HG03354 (cell line): ENCODE measurements around the gene CPNE7.
"Not testable (repeated sequence)": the region's sequence is repeated elsewhere in the genome, so short reads cannot be mapped to it uniquely, and the experiment has no call there.

Experiments used
- ATAC-seq: cut with Tn5 transposase; IDR thresholded peaks from one replicate; pipeline ENCODE4 v1.9.1; 2021; ENCODE audit warnings: mild to moderate bottlenecking; ENCODE audit not compliant: unreplicated experiment, poor library complexity, severe bottlenecking

Gene CPNE7

DNA sequence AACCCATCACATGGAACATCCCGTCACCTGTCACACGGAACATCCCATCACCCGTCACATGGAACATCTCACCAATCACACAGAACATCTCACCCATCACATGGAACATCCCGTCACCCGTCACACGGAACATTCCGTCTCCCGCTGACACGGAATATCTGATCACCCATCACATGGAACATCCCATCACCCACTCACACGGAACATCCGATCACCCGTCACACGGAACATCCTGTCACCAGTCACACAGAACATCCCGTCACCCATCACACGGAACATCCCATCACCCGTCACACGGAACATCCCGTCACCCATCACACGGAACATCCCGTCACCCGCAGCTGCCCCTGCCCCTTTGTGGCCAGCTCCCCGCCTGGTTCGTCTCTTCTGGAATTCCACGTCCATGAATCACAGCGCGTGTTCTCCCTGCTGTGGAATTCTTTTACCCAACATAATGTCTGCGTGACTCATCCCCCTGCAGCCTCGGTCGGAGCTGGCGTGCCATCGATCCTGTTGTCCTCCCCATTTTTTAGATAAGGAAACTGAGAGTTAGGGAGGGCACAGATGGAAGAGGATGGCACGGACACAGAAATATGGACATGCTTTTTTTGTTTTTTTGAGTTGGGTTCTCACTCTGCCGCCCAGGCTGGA, 5.6 kb downstream of the CPNE7 start:
- no peak for ATAC-seq

DNA sequence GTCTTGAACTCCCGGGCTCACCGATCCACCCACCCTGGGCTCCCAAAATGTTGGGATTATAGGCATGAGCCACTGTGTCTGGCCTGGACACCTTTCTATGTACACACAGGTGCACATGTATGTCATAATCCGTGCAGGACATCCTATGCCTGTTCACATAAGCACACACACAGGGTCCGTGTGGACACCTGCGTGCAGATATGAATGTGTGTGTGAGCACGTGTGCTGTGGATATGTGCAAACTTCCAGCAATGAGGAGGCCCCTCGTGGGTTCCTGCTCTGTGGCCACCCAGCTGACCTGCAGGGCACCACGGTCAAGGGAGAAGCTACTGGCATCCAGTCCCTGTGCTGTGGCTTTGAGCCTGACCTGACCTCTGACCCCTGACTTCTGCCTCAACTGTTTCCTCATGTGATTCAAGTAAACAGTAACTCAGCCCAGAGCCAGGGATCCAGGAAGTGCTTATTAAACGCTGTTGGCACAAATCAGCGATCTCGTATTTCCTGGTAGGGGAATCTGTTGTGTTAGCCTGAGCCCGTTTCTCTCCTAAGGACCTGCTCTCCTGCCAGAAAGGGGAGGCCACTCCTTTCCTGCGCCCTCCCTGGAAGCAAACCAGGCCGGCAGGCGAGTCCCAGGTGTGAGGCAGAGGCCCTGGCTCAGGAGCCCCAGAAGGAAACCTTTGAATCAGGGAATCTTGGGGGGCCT, 6.5 kb downstream of the CPNE7 start:
- ATAC-seq, result no peak

DNA sequence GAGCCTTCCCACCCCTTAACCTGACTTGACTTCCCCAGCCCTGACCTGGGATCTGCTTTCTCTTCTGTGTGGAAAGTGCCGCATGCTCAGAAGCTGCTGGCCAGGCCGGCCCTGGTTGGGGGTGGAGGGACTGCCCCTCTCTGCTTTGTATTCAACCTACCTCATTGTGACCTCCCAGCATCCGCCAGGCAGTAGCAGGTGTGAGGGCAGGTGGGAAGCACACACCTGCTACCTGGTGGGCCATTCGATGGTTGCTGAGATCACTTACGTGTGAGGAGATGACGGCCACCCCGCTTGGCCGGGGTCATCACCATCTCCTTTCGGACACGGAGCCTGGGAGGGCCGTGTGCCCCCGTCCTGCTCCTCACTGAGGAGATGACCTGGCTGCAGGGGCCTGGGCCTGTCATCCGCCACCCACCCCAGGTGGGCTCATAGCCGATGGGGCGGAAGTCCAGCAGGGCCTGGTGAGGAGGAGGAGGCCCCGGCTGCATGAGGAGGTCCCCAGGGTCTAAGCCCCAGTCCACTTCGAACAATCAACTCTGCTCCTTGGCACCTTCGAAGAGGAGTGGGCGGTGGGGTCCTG, 7.1 kb downstream of the CPNE7 start:
- ATAC-seq, result no peak

DNA sequence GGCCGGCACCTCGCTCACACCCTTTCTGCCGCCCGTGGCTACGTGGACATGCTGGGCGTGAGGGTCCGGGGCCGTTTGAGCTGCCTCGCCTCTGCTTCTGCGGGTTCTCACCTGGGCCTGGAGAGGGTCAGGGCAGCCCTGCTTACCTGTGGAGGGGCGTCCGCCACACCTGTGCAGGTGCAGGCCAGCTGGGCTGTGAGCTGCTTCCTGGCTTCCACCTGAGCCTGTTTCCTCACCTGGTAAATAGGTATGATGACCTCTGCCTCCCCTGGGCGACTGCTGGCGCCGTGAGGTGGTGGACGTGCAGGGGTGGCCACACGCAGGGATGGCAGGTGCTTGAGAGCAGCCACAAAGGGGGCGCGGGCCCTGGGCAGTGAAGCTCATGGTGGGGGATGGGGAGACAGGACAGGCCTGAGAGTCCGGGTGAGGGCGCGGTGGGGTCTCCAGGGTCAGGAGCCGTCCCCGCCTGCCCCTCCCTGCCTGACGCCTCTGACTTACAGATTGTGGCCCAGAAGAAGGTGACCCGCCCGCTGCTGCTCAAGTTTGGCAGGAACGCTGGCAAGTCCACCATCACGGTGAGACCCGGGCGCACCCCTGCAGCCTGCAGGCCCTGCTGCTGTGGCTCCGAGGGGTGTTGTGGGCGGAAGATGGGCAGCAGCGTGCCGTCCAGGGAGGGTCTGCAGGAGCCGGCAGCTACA, 7.8 kb downstream of the CPNE7 start:
- ATAC-seq, result no peak

DNA sequence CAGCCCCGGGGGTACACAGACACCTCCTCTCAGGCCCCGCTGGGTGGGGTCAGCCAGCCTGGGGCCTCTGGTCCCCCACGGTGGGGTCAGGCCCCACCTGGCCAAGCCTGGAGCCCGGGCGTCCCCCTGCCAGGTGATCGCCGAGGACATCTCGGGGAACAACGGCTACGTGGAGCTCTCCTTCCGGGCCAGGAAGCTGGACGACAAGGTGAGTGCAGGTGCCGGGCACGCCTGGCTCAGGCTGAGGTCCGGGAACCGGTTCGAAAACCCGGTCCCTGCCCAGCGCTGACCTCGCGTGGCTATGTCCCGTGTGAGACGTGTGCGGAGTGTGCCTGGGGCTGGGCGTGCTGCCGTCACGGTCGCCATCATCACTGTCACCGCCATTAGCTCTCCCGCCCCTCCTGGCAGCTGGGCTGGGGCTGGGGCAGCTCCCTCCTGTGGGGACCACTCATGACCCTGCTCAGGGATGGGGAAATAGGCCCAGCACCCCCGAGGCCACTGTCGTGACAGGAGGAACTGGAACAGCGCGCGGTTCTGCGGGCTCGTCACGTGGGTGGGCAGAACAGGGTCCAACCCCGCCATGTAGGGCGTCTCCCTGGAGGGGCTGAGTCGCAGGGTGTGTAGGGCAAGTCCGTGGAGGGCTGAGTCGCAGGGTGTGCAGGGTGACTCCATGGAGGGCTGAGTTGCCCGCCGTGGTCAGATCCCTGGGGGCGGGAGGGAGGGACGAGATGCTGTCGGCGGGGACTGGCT, 8.5 kb downstream of the CPNE7 start:
- ATAC-seq, result no peak

DNA sequence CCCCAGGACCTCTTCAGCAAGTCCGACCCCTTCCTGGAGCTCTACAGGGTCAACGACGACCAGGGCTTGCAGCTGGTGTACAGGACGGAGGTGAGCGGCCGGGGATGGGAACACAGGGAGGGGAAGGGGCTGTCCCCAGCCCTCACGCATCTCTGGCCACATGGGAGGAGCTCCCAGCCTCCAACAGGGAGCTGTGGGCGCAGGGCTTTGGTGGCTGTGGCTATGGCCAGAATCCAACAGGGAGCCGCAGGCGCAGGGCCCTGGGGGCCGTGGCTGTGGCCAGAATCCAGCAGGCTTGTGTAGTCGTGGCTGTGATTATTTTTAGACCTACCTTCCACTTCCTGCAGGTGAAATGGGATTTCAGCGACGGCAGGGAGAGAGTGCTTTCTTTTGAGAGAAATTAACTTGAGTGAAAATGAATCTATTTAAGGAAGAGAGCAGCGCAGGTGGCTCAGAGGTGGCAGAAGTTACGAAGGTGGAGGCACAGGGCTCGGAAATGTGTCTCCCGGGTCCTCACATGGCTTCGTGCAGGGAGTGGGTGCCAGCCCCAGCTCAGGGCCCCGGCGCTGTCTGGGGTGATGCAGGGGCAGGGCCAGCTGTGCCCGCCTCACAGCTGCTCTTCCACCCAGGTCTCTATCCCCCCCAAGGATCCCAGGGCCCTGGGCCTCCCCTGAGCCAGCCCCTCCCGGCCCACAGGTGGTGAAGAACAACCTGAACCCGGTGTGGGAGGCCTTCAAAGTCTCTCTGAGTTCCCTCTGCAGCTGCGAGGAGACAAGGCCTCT, 9.4 kb downstream of the CPNE7 start:
- no peak for ATAC-seq

DNA sequence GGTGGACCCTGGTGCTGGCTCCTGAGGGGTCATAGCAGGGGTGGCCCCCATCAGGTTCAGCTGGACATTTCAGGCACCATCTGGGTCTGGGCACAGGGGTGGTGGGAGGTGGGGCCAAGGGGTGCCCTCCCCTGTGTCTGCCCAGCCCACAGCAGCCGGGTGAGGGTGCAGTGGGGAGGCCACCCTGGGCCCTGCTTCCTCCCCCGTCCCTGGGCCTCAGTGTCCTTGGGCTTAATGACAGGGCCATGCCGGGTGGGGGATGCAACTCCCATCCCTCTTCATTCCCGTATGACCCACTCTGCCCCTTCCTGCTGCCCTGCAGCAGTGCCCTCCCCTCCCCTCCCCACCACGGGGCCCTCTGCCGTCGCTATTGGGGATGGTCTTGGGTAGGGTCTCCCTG, 10.7 kb downstream of the CPNE7 start:
- ATAC-seq, result no peak

DNA sequence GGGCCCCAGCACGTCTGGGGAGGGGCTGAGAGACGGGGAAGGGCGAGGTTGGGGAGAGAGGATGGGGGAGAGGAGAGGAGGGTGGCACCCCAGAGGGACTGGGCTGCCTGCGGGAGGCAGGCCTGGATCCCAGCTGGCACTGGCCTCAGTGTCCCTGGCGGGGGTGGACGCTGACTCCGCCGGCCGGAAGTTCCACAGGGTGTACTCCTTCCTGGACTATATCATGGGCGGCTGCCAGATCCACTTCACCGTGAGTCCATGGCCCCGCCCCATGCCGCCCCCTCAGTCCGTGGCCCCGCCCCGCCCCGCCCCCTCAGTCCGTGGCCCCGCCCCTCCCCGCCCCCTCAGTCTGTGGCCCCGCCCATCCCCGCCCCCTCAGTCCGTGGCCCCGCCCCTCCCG, 11.3 kb downstream of the CPNE7 start:
- no peak for ATAC-seq

DNA sequence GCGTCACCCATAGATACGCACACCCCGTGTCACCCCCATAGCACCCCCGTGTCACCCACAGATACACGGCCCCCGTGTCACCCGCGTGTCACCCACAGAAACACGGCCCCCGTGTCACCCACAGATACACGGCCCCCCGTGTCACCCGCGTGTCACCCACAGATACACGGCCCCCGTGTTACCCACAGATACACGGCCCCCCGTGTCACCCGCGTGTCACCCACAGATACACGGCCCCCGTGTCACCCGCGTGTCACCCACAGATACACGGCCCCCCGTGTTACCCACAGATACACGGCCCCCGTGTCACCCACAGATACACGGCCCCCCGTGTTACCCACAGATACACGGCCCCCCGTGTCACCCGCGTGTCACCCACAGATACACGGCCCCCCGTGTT, 12.1 kb downstream of the CPNE7 start:
- not testable (repeated sequence) for ATAC-seq

DNA sequence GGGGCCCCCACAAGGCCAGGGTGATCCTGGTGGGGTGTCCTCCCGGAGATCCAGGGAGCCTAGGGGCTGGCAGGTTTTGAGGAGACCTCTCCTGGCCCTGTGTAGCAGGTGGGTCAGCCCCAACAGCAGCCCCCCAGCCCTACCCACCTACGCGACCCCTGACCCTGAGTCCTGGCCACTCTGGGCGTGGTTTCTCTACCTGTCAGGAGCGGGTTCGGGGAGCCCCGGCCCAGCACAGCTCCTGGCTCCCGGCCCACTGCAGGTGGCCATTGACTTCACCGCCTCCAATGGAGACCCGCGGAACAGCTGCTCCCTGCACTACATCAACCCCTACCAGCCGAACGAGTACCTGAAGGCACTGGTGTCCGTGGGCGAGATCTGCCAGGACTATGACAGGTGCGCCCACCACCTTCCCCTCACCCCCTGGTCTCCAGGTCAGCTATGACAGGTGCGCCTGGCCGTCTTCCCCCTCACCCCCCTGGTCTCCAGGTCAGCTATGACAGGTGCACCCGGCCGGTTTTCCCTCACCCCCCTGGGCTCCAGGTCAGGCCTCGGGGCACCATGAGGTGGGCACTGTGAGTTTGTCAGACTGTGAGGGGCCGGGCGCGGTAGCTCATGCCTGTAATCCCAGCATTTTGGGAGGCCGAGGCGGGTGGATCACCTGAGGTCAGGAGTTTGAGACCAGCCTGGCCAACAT, 13.0 kb downstream of the CPNE7 start:
- no peak for ATAC-seq

DNA sequence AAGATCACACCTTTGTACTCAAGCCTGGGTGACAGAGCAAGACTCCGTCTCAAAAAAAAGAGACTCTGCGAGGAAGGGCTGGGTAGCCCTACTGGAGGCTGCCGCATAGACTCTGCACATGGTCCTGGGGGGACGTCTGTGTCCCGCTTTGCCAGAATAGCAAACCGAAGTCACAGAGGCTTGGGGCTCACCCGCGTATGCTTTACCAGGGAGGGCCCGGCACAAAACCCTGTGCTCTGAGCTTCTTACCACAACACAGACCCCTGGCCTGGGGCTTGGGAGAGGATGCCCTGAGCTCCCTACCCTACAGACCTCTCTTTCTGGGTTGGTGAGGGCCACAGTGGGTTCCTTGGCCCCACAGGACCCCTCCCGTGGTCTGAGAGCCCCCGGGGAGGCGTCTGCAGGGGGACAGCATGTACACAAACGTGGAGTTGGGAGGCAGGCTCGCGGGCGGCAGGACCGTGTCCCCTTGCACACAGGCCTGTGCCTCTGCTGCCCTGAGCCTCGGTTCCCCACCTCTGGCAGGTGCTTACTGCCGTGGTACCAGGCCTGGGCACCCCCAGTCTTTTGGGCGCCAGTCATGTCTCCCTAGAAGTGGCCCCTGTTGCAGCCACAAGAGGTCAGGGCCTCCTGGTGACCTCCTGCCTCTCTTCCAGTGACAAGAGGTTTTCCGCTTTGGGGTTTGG, 13.8 kb downstream of the CPNE7 start:
- no peak for ATAC-seq

DNA sequence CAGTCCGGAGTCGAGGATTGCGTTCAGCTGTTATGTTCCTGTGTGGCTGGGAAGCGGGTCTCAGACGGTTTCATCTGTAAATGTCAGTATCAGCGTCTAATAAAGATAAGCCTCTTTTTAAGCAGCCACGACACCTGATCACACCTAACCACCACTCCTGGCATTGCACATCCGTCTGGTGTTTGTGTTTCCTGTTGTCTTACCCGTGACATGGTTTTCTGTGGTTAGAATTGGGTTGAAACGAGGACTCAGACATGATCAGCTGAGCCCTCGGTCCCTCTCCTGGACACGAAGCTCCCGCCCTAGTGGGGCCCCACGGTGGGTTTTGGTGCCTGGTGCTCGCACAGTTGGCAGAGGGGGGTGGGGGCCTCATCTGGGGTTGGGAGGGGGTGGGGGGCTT, 18.3 kb downstream of the CPNE7 start:
- ATAC-seq, result no peak

DNA sequence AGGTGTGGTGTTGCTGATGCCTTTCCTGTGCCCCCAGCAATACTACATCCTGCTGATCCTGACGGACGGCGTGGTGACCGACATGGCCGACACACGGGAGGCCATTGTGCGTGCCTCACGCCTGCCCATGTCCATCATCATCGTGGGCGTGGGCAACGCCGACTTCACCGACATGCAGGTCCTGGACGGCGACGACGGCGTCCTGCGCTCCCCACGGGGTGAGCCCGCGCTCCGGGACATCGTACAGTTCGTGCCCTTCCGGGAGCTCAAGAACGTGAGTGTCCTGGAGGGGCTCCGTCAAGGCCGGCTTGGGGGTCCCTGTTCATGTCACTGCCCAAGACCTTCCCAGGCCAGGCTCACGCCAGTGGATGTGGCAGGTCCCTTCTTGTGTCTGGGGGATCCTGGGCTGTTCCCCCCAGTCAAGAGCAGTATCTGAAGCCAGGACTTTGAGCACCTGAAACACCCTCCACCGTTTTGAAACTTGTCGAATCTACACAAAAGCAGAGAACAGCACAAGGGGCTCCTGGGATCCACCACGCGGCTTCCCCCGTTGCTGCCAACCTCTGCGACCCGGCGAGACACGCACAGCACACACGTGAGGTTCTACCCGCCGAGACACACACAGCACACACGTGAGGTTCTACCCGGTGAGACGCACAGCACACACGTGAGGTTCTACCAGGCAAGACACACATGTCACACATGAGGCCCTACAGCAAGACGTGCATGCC, 19.9 kb downstream of the CPNE7 start:
- no peak for ATAC-seq

DNA sequence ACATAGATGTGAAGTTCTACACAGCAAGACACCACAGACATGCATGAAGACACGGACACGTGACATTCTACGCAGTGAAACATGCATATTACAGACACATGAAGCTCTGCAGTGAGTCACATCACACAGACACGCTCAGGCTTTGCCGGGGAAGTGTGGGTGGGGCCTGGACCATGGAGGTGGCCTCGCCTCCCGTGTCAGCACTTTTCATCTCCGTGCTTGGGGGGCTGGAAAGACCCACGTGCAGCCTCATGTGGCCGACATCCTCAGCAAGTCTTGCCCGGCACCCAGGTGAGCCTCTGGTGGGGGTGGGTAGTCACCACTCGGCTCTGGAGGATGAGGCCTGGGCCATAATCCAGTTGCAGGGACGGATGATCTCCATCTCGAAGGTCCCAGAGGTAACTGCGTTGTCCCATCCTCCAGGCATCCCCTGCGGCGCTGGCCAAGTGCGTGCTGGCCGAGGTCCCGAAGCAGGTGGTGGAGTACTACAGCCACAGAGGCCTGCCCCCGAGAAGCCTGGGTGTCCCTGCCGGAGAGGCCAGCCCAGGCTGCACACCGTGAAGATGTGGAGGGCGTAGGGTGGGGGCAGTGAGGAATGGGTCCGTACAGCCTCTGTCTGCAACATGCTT, 20.6 kb downstream of the CPNE7 start:
- ATAC-seq, result no peak

DNA sequence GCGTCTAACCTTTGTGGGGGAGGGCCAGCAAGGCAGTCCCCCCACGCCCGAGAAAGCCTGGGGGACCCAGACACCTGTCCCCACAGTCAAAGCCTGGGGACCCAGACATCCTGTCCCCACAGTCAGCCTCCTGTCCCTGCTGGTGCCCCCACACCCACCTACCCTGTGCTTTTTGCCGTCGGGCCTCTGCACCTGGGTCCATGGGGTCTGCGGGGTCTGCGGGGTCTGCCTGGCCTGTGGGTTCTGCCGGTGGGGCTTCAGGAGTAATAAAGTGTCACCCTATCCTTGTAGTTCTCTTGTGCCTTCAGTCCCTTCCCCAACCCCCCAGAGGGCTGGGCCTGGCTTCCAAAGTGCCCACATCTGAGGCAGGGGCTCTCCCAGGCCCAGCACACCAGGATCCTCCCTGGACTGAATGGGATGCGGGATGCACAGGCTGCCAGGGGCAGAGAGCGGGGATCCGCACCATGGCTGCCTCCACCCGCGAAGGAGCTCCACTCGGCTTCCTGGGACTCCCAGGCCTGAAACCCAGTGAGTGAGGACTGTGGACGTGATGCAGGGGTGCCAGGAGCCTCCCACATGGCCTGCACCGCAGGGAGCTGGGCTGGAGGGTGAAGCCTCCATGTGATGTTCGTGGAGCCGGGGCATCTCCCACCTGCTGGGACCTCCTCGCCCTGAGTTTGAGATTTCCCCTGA, 21.5 kb downstream of the CPNE7 start:
- ATAC-seq, result no peak

DNA sequence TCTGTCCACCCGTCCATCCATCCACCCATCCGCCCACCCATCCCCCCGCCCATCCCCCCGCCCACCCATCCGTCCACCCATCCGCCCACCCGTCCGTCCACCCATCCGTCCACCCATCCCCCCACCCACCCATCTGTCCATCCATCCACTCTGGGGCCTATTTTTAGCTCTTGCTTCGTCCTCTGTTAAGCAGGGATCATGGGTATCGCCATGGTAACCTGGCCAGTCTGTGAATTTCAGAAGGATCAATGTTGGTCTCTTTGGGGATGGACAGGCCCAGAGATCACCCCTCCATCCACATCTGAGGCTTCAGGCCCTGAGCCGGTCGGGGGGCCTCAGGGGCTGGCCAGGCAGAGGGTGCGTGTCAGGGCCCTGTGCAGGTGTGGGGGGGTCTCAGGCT, 22.6 kb downstream of the CPNE7 start:
- no peak for ATAC-seq

DNA sequence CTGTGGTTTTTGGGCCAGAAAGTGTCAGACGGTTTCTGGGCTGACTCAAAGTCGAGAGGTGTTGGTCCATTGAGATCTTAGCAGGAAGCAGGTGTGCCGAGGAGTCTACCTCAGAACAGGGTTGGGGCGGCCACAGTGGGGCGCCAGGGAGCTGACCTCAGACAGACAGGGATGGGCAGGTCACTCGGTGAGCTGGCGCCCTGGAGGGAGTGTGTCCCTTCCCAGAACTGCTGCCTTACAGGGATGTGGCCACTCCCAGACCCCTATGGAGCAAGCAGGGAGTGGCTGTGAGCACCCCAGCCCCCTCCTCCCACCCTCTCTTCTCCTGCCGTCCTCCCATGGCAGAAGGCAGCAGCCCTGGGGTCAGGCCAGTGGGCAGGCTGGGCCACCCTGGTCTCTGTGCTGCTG, 23.9 kb downstream of the CPNE7 start:
- no peak for ATAC-seq
